GM19395 (cell line): ENCODE results near the gene GJA4.

Experiments used
- ATAC-seq: cut with Tn5 transposase; IDR thresholded peaks from one replicate; pipeline ENCODE4 v1.9.1; 2021; ENCODE audit warnings: mild to moderate bottlenecking, moderate library complexity; ENCODE audit not compliant: unreplicated experiment

GJA4 gene

DNA sequence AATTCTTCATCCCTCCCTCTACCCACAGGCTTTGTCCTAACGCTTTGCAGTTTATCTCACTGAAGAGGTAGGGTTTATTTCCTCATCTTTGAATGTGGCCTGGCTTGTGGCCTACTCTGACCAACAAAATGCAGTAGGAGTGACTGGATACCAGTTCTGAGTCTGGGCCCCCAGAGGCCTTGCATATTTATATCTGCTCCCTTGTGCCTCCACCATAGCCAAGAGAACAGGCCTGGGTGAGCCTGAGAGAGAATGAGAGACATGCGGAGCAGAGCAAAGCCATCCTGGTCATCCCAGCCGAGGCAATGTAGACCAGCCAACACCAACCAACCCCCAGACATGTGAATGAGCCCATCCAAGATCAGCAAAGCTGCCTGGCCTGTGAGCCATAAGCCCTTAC lies 36.5 kb downstream of the GJA4 start:
- no peak for ATAC-seq

DNA sequence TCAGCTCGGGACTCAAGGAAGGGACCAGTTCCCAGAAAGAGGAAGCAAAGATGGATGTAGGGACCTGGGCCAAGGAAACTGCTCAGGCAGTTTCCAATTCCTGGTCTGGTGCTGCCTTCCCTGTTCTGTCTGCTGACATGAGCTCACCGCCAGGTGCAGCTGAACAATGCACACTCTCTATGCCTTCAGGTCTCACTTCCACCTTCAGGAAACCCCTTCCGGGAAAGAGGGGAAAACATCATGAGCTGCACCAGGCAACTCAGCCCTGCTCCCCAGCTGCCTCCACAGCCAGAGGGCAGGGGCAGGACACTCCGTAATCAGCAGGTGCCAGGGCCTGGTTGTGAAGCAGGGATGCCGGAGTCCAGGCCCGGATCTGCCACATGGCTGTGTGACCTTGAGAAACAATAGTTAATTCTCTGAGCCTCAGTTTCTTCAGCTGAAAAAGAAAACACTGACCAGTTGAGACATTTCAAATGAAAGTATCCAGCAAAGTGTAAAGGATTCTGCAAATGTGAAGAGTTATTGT lies 39.0 kb downstream of the GJA4 start:
- no peak for ATAC-seq

DNA sequence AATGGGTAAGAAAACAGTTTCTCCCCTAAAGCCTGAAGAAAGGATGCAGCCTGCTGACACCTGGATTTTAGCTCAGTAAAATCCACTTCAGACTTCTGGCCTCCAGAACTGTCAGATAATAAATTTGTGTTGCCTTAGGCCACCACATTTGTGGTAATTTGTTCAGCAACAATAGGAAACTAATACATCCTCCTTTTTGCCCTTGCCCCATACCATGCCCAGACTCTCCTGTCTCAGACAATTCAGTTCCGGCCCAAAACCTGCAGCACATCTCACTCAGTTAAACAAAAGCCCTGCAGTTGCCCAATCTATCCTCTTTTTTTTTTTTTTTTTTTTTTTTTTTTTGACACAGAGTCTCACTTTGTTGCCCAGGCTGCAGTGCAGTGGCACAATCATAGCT lies 40.9 kb downstream of the GJA4 start:
- no peak for ATAC-seq

DNA sequence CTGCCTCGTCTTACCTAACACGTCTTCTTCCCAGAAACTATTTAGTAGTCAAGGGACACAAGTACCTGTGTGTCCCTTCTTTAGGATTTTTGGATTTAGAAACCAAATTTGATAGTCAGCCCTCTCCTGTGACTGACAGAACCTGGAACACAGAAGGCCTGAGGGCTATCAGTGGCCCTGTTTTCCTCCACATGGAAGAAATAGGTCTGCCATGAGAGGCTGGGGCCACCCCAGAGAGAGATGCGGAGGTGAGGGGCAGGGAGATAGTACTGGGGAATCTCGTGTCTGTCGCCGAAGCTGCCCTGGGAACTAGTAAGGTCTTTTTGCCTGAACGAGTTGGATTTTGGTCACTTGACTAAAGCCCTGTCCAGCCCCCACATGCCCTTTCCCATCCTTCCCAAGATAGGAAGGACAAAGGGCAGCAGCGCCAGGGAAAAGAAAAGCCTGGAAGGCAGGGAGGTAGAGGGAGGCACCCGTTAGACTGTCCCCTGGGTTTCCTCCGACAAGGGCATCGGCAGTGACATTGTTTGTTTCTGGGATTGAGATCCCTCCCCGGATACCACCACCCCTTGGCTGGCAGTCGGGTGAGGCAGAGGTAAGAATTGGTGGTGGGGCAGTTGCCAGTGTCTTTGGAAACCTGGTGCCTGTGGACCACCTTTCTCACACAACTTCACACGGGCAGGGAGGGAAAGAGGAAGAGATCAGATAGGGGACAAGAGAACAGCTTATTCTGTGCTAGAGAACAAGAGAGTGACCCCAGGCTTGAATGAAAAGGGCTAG lies 46.9 kb downstream of the GJA4 start:
- ATAC-seq: no peak

DNA sequence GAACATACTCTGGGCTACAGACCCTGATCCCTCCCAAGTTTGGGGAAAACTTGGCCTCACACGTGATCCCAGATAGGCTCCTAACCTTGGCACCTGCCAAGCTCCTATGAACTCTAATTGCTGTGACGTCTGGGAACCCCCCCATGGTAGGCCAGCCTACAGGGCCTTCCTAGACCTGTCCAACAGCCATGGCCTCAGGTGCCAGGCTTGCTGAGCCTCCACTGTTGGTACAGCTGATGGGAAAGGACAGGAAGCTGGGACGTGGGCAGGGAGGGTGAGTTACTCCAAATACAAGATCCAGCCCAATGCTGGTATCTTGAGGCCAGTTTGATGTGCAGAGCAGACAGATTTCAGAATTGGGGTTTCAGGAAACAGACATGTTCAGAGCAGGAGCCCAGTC lies 47.6 kb downstream of the GJA4 start:
- ATAC-seq: no peak

DNA sequence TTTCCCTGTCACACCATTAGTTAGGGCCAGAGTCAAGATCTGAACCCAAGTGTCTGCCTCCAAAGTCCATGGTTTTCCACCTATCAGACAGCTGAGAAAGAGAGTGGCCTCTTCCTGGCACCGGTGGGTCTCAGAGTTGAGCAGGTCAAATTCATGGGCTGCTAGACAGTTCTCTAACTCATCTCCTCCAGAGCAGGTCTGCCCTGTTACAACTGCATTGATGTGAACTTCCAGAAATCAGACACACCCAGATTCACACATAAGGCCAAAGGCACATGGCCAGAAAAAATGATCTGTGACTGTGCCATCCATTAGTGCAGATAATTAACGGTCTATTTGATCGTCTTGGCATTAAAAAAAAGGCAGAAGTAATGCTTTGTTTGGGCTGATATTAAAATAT lies 49.3 kb downstream of the GJA4 start:
- no peak for ATAC-seq

DNA sequence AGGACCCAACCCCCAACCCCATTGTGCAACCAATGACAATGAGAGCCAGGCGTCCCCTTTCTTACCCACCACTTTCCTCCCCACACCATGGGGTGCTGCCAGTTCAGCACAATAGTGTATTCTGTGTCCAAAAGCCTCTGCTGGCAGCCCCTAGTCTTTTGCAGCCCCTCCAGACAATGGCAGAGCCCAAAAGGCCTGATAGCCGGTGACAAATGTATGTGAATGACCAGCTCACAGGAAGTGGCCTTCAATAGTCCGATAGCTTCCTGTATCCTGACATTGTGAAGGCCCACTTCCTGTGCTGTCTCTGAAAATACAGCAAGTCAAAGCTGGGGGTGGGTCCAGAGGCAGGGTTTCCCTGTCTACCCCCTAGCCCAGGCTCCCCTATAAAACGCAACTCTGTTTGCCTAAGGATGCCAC lies 50.2 kb downstream of the GJA4 start:
- no peak for ATAC-seq

DNA sequence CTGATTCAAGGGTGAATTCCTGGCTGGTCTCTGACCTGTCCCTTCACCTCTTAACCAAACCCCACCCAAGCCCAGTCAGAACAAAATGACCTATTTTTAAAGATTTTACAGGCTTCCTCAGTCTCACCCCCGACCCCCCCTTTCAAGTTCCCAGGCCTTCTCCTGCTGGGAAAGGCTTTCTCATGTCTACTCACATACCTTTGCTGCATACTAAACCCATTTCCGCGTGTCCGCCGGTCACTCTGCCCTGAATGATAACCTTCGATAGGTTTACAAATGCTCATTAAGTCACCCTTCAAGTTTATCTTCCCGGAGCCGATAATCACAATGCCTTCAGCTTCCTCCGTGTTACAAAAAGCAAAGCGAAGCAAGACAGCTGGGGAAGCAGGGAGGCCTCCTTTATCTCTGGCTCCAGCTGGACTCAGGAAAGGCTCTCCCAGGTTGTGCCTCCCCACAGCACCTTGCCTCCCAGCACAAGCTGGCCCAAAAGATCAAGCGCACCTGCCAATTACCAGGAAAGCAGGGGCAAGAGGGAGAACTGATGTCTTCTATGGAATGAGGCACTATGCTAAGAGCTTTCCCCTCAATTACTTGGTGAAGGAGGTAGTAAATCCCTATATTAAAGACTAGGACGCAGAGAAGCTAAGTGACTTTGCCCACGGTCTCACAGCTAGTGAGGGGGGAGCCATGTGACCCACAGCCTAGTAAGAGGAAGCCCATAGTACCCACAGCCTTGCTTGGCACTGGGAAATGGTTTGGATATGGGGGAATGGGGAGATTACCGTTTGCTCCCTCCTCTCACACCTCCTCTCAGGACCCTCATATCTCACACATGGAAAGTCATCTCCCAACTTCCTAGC lies 50.8 kb downstream of the GJA4 start:
- no peak for ATAC-seq

DNA sequence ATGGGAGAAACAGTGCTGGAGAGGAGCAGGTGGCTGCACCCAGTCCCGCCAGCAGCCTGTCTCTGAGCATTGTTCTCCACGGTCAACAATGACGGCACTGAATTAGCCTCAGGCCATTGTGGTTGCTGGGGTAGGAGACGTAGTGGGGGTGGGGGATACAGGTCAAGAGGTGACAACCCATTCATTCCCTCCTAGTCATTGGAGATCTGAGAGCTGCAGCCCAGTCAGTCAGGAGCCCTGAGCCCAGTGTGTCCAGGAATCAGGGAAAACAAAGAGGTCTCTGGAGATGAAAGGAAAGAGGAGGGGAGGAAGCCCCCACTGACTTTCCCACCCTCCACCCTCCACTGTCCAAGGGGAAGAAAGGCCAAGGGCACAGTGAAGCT lies 51.4 kb downstream of the GJA4 start:
- ATAC-seq: no peak
